Fibroblast of skin of right quadriceps (primary cell): ENCODE data around the gene LCE1B.

Experiments
- DNase-seq: peaks from one replicate; pipeline ENCODE4 v3.0.0-alpha.2; 2013

Gene LCE1B

GRCh38 chr1:152811671-152812070 lies at the start of gene LCE1B:
Gene LCE1B (plus strand): TSS chr1:152811971. CDS start chr1:152812447, 476 bp downstream.
- no peak for DNase-seq

- no peak for DNase-seq
Observed at GRCh38 chr1:152768847-152769533, 42.8 kb upstream of the LCE1B start.

GRCh38 chr1:152770411-152770810 lies 41.4 kb upstream of the LCE1B start:
- DNase-seq = no peak

- DNase-seq = no peak
Observed at GRCh38 chr1:152774875-152775274, 36.9 kb upstream of the LCE1B start, which contains the start of gene LCE1F. Gene LCE1F (plus strand): TSS chr1:152775140. CDS start chr1:152776372, 1,232 bp downstream.

- no peak for DNase-seq
Observed at GRCh38 chr1:152776361-152776760, 35.4 kb upstream of the LCE1B start.

- DNase-seq = no peak
Observed at GRCh38 chr1:152777510-152778137, 34.1 kb upstream of the LCE1B start.

- DNase-seq = no peak
Observed at GRCh38 chr1:152783095-152783494, 28.7 kb upstream of the LCE1B start.

- DNase-seq = no peak
Observed at GRCh38 chr1:152786077-152786476, 25.7 kb upstream of the LCE1B start, which contains the start of gene LCE1E. Gene LCE1E (plus strand): TSS chr1:152786257. CDS start chr1:152787300, 1,043 bp downstream.

GRCh38 chr1:152795686-152796085 lies 16.1 kb upstream of the LCE1B start:
- no peak for DNase-seq

- no peak for DNase-seq
Observed at GRCh38 chr1:152796421-152796820, 15.3 kb upstream of the LCE1B start, which contains the start of gene LCE1D. Gene LCE1D (plus strand): TSS chr1:152796721. CDS start chr1:152797795, 1,074 bp downstream.

GRCh38 chr1:152801333-152801732 lies 10.4 kb upstream of the LCE1B start:
- no peak for DNase-seq

- no peak for DNase-seq
Observed at GRCh38 chr1:152806576-152806975, 5.2 kb upstream of the LCE1B start, which contains the start of gene LCE1C. Gene LCE1C (minus strand): TSS chr1:152806651. CDS start chr1:152805478, 1,173 bp downstream.

GRCh38 chr1:152811050-152811449 lies 721 bp upstream of the LCE1B start:
- no peak for DNase-seq

GRCh38 chr1:152817309-152817708 lies 5.5 kb downstream of the LCE1B start:
- DNase-seq = no peak

GRCh38 chr1:152823294-152823693 lies 11.5 kb downstream of the LCE1B start:
- DNase-seq = no peak

GRCh38 chr1:152824964-152825363 lies 13.2 kb downstream of the LCE1B start:
- DNase-seq = no peak

GRCh38 chr1:152827173-152827572 lies 15.4 kb downstream of the LCE1B start, which contains the start of gene LCE1A:
Gene LCE1A (plus strand): TSS chr1:152827473. CDS start chr1:152827473, 0 bp downstream.
- DNase-seq = no peak

- DNase-seq = no peak
Observed at GRCh38 chr1:152836870-152837269, 25.1 kb downstream of the LCE1B start.

- no peak for DNase-seq
Observed at GRCh38 chr1:152842556-152842955, 30.8 kb downstream of the LCE1B start, which contains the start of gene LCE6A. Gene LCE6A (plus strand): TSS chr1:152842856. CDS start chr1:152843521, 665 bp downstream.

- DNase-seq = no peak
Observed at GRCh38 chr1:152855661-152856060, 43.9 kb downstream of the LCE1B start.

- no peak for DNase-seq
Observed at GRCh38 chr1:152858062-152858461, 46.3 kb downstream of the LCE1B start.

- DNase-seq = no peak
Observed at GRCh38 chr1:152859696-152860095, 47.9 kb downstream of the LCE1B start, which contains the start of gene LCE7A. Gene LCE7A (plus strand): TSS chr1:152859996. CDS start chr1:152860698, 702 bp downstream.

GRCh38 chr1:152860129-152860528 lies 48.4 kb downstream of the LCE1B start:
- DNase-seq = no peak

- DNase-seq = no peak
Observed at GRCh38 chr1:152861374-152861773, 49.6 kb downstream of the LCE1B start.
